Activated CD4-positive, alpha-beta T cell treated with anti-CD3 and anti-CD28 coated beads for 24 hours (primary cell): ENCODE data around the gene ARHGEF40.
A peak's percentile ranks its signal among the peaks of the same experiment; 100 is the strongest.

Experiments
- DNase-seq, 2 donors: peaks; one replicate each; pipeline ENCODE4 v3.0.0-alpha.2; 2020; ENCODE audit warnings: low read depth in 2 of 2

ARHGEF40 gene

DNA sequence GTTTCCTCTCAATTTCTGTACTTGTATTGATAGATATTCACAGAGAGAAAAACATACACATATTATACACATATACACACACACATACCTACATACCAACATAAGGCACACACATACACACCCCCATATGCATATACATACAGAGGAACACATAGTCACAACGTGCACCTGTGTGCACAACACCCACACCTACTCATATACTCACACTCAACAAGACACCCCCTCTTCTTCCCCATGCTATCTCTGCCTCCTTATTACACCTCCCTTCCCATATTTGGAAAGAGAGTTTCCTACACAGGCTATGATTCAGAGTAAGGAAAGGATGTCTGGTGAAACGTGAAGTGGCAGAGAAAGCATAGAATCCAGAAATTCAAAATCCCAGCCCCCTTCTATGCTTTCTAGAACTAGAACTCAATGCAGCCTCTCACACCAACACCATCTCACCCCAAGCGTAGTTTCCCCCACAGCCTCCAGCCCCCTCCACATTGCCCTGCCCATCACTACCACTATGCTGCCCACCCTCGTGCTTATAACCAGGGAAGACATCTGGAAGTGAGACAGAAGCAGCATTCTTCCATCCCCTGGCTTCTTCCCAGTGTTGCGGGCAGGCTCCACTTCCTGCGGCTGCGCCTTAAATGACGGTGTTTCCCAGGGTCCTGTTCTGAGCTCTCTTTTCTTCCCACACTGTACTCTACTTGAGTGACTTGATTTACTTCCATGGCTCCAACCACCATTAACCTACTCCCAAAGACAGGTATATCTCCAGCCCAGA is 10.1 kb upstream of the ARHGEF40 start:
- DNase-seq: no peak

GRCh38 chr14:21060614-21061346 is 9.3 kb upstream of the ARHGEF40 start:
- no peak for DNase-seq

DNA sequence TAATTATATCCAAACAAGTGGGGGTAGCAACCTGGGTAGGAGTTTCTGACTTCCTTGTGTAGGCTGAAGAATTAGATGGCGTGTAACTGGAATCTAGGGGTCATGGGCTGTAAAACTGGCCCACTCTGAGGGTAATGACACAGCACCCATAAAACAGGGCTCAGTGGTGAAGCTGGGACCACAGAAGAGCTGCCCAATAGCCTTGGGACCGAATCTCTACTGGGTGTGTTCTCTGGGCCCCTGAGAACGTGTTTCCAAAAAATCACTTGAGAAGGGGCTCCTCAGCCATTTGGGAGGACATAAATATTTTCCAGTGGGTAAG is 8.8 kb upstream of the ARHGEF40 start:
- no peak for DNase-seq

DNA sequence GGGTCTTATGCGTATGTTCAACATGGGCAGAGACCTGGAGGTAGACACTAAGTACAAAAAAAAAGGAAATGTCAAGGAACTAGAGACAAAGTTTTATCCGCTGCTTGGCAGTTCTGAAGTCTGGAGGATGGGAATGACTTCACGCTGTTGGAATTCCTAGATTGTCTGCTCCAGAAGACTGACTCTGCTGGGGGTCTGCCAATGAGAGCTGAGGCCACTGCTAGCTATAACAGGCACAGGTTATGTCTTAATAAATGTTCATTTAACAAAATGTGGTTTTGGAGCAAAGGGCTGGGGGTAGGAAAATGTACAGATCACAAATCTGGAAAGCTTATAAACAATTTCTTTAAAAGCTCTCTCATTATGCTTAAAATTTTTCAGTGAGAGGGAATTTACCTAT is 6.6 kb upstream of the ARHGEF40 start:
- DNase-seq: no peak

DNA sequence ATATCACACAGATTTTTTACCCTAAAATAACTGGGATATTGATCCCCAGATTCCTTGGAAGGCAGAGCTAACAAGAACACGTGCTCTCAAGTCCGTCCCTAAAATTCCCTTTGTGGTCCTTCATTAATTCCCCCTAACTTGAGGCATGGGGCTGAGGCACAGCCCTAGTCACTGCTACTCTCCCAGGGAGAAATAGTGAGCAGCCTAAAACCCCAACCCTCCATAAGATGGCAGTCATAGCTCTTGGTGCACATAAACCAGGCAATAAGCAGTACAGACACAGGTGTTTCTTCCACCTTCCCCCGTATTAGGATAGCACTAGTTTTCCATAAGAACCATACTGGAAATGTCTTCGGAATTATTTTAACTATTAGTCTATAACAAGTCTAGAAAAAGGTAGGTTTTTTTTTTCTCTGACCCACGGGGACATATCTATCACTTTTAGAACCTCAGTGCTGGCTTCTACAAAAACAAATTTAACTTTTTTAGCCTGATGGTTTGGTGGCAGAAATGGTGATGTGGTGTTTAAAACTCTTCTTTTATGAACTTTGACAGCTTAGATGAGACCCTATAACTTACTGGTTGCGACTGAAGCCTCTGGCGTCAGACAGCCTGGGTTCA is 3.1 kb upstream of the ARHGEF40 start:
- no peak for DNase-seq

GRCh38 chr14:21068521-21069387 is 1.4 kb upstream of the ARHGEF40 start:
- DNase-seq: no peak

DNA sequence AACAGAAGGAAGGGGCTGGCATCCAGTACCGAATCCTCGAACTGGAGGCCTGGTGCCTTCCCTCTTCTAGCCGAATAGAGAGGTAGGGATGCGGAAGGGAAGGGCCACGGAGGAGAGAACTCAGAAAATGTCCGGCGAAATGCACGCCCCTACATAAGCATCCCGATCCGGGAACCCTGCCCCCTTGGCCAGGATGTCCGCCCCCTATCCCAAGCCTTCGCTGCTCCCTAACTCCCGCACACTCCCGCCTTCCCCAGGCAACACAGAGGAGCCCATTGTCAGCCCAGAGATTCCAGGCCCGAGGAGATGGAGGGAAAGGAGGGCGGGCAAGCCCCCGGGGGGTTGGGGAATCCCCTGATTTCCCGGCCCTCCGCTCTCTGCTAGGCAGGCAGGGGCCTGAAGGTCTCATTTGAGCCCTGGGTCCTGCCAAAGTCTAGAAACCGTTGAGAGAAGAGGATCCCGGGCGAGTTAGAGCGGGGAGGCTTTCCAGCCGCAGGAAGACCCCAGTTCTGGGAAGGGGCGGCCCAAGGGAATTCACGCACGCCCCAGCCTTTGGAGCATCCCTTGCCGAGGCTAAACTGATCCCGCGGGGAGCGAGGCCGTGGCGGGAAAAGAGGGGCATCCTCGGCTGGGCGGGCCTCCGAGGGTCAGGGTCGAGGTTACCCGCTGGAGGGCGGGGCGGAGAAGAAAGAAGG is 569 bp upstream of the ARHGEF40 start:
- no peak for DNase-seq

DNA sequence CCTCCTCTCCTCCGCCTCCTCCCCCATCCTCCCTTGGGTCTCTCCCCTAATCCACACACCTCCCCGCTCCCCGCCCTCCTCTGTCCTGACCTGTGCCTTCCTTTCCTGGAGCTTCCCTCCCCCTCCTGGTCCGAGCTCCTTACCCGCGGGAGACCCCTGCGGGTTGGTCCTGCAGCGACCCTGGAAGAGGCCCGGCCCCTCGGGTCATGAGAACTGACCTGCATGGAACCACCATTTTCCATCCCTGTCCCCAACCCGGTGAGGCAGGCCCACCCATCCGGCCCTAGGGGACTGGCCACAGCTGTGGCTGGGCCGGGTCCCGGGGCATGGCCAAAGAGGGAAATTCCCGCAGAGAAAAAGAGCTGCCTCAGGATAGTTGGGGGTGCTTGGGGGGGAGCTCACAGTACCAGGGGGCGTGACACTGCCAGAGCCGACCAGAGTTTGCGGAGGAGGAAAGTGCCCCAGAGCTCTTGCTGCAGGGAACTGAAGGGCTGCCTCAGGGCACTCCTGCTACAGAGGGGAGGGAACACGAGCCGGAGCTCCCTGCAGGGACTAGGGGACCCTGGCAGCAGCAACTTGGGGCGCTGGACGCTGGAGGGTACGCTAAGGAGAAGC is 613 bp downstream of the ARHGEF40 start:
- no peak for DNase-seq

GRCh38 chr14:21071225-21072030 is 1.3 kb downstream of the ARHGEF40 start:
- peak in 1 of 2 donors; percentile 38 for DNase-seq

DNA sequence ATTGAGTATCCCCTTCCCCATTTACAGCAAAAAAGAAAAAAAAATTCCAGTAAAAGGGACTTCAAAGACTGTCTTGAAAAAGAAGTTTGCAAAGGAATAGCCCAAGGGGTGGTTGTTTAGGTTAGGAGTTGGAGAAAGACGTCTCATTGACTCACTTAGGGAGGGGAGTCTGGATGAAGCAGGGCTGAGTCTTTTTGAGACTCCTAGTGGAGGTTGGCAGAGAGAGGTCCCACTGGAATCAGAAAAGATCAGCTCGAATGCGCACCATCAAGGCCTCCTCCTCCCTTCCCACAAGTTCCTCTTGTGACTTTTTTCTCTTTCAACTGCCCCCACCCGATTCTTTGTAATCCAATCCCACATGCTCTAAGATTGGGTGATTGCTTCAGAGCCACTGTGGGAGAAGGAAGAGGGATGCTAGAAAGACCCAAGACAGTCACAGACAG is 1.9 kb downstream of the ARHGEF40 start:
- DNase-seq: no peak

- no peak for DNase-seq
These were observed 2.8 kb downstream of the ARHGEF40 start for GRCh38 chr14:21072781-21073339.

GRCh38 chr14:21073921-21074320 is 3.8 kb downstream of the ARHGEF40 start:
- no peak for DNase-seq

- DNase-seq: no peak
These were observed 4.5 kb downstream of the ARHGEF40 start for GRCh38 chr14:21074398-21075272.

DNA sequence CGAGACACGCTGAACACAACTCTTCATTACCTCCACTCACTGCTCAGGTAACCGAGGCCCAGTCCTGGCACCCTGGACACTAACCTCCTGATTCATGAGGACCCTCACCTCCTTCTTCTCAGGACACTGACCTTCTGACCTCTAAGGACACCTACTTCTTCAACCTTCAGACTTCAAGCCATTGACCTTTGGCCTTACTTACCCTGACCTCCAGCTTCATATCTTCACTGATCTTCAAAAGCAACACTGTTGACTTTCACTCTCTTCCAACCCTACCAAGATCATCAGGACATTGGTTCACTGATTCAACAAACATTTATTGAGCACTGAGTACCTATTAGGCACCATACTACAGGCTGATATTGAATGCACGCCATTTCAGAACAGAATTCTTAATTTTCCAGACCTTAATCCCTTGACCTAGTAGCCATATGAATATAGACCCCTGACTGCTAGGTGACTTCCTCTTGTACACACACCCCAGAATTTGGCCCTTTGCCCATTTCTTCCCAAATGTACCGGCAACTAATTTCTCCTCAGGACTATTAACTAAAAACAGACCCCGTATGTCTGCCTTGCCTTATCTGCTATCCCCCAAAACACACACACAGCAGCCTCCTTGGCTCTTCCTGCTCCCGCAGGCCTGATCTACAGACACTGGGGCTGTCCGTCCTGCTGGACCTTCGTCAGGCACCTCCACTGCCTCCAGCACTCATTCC is 5.8 kb downstream of the ARHGEF40 start:
- DNase-seq: no peak

DNA sequence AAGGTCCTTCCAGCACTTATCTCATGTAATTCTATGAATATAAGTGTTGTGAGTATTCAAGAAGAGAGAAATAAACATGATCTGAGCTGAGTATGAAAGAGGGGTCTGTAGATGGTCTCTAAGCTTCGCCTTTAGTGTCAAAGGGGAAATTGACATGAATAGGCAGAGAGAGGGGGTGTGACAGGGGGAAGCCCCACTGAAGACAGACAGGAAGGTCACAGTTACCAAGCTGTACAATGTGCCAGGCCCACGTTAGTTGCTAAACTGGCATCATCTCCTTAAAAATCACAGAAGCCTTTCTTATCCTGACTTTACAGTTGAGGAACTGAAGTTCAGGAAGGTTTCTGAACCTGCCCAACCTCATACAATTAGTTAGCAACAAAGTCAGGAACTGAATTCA is 7.6 kb downstream of the ARHGEF40 start:
- DNase-seq: no peak

GRCh38 chr14:21078287-21078686 is 8.2 kb downstream of the ARHGEF40 start:
- no peak for DNase-seq

- DNase-seq: no peak
These were observed 8.6 kb downstream of the ARHGEF40 start for GRCh38 chr14:21078726-21079125.

GRCh38 chr14:21081521-21082142 is 11.5 kb downstream of the ARHGEF40 start:
- DNase-seq: no peak
